ENCODE data around the gene SNAI3.
A peak's percentile ranks its signal among the peaks of the same experiment; 100 is the strongest.

SNAI3 gene

DNA sequence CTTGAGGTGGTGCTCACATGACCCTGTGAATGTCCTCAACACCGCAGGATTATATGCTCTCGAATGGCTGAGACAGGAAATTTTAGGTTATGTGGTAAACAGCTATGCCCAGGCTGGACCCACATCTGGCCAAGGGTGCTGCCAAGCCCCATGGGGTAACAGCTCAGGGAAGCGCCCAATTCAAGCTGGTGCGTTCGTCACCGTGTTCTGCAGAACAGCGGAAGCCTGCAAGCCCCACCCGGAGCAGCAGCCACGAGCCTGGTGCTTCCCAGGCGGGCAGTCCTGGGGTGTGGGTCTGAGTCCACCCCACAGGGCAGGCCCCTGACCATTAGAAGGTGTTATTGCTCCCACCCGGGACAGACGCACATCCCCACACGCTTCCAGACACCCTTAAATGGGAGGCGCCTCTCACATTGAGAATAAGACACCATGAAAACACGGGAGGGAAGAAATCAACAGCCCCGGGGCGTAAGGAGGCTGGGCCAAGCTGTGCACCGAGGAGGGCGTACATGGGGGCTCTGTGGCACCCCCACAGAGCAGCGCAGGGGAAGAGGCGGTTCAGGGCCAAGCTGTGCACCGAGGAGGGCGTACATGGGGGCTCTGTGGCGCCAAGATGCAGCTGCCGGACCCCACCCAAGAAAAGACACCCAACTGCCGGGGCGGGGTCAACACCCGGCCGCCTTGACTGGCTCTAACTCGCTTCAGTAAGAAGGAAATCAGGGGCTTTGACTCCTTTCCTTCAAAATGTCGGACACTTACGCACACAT lies 32.5 kb downstream of the SNAI3 start:
- intact Hi-C loops (cut with DNase I) = no loop called here
- DNase-seq = no peak

DNA sequence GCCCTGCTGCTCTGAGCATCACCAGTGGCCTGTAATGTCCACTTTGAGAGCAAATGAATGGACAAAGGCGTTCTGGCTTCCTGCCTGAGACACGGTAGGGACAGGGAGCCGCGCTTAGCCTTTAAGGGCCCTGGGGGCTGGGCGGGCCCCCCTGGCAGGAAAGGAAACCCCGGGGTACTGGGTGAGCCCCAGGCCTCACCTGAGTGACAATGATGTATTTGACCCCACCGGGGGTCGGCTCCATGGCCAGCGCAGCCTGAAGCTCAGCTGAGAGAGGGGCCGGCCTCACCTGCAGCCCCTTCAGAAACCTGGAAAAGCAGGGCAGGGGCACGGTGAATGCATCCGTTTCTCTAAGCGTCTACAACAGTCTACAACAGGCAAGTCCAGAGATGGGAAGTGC lies 33.2 kb downstream of the SNAI3 start:
- intact Hi-C loops (cut with DNase I) = no loop called here
- DNase-seq = no peak

DNA sequence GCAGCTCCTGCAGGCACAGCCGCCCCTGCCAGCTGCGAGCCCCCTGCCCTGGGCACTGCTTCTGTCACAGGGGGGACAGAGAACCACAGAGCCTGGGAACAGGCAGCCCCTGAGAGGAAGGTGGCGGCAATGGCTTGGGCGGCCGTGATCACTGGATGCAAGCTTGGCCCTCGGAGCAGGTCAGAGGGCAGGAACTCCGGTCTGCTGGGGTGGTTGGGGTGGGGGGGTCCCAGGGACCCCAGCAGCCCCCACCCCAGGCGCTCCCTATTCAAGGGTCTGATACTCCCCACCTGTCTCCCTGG lies 33.6 kb downstream of the SNAI3 start:
- no peak for DNase-seq
- intact Hi-C loops (cut with DNase I) = no loop called here

DNA sequence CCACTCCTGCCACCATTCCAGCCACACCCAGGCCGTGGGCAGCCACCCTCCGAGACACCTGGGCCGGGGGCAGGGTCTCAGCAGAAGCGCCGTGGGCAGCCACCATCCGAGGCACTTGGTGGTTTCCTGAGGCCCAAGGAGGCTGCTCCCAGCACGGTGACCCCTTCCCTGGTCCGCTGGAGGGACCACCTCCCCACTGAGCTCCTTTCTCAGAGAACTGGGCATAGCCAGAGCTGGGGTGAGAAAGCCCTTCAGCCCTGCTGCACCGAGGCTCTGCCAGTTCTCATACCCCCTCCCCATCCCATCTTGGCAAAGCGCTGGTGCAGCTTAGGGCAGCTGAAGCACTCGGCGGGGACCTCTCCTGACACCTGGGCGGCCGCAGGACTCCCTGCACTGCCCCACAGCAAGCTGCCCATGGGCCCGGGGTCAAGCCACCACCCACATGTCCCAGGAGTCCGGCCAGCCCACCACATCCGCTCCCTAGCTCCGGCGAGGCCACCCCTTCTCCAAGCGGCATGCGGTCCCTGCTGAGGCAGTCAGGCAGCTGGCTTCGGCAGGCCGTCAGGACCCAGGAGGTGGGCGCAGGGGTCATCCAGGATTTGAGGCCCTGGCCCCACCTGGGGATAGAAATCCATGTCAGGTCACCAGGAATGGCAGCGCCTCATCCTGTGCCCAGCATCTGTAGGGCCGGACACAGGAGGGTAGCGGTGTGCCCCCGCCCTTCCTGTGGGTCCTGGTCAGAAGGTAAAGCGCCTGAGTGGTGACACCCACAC lies 34.1 kb downstream of the SNAI3 start:
- intact Hi-C loops (cut with DNase I) = no loop called here
- DNase-seq = no peak

DNA sequence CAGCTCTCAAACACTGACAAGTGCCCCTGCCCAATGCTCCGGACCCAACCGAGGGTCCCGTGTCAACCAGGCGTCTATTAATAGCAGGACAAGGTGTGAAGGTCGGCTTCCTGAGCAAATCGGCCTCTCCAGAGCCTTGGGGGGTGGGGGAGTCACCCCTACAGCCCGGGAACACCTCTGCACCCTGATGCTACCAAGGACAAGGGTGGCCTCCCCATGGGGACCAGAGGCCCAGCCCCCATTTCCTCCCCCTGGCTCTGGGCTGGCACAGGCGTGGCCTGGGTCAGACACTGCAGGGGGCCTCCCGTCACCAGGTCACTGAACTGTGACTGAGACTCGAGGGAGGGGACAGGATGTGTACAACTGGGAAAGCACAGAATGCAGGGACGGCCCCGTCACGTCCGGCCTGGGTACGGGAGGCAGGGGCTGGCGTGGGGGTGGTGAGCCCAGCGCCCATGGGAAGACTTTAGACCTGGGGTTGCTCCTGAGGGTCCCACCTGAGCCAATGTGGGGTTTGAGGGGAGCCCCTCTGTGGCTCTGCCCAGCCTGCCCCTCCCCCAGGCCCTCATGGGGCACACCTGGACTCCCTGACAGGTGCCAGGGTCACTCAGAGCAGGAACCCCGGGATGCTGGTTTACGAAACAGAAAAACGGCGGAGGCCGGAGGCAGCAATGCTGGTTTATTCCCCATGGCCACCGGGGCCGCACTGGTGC lies 34.9 kb downstream of the SNAI3 start:
- DNase-seq = no peak
- intact Hi-C loops (cut with DNase I) = no loop called here

DNA sequence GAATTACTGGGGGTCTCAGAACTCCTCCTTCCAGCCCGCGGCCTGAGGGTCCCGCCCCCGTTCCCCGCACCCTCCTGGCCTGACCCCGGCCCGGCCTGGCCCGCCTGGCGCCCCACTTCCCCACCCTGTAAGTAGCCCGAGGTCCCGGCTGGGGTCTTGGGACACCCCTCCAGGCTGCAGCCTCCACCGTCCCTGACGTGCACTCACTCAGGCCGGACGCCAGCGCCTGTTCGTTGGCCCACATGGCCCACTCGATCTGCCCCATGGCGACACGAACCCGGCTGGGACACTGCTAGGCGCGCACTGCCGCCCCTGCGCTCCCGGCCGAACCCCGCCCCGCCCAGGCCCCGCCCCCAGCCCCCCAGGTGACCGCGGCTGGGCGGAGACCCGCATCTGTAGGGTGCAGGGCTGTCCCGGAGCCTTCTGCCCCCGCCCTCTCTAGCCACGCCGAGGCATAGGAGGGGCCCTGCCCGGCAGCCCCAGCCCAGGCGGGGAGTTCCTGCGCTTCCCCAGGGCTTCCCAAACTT lies 35.5 kb downstream of the SNAI3 start, which contains the start of gene CYBA:
Gene CYBA, minus strand, starts transcription at position 305 of the 527 bp plus-strand sequence. Its CDS starts 40 bp downstream, at position 265.
- intact Hi-C loops (cut with DNase I) = no loop called here
- peak in 3 of 10 donors; percentile 26 to 91 (median 43) for DNase-seq

DNA sequence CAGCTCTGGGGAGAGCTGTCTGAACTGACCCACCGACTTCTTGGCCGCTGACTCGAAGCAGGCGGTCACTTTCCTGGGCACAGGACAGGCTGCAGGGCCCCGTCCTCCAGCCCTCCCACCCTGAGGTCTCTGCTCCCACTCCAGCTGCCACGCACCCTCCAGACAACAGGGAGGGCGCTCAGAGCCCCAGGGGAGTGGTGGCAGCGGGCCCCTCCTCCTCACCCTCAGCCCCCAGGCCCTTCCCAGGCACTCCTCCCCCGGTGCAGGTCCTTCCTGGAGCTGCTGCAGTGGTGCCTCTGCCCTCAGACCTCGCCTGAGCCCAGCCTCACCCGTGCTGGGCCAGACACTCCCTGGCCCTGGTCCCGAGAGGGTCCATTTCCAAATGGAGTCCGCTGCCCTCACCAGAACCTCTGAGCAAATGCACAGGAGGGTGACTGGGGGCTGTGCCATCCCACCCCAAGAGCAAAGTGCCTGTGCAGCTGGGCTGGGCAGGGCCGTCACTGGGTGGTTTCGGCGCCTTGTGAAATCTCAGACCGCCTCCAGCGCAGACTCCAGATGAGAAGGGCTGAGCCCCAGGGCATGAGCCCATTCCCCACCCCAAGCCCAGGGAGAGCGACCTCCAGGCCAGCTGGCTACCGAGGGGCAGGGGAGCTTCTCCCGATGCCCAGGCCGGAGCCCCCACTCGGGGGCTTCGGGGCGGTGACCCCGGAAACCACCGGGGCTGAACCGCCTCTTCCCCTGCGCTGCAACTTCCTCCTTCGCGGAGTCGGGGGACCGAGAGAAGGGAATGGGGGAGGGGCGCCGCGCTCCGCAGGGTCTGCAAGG lies 36.2 kb downstream of the SNAI3 start:
- intact Hi-C loops (cut with DNase I) = no loop called here
- no peak for DNase-seq

DNA sequence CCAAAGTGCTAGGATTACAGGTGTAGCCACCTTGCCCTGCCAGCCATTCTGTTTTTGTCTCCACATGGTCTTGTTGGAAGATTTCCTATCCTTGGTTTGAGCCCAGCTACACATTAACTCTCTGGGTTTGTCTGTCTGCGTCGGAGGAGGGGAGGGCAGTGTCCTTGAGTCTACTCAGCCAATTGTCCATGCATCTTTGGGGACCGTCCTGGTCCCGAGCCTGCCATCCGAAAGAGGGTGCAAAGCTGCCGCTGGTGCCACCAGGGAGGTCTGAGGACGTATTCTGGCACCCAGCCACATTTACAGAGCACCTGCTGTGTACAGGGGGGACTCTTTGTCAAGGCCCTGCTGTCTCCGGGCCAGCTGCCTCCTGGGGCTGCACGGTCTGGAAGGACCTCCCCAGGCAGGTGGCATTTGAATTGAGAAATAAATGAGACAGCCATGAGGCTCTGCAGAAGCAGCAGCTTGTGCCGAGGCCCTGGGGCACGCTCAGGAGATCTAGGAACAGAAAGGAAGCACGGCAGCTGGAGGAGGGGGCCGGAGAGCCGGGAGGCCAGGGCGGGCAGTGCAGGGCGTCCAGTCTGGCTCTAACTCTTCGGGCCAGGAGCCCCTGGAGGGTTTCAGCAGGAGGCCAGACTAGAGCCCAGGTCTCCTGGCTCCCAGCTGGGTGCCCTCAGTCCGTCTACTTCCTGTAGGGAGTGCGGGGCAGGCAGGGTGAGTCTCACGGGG lies 36.9 kb downstream of the SNAI3 start:
- intact Hi-C loops (cut with DNase I) = no loop called here
- no peak for DNase-seq

DNA sequence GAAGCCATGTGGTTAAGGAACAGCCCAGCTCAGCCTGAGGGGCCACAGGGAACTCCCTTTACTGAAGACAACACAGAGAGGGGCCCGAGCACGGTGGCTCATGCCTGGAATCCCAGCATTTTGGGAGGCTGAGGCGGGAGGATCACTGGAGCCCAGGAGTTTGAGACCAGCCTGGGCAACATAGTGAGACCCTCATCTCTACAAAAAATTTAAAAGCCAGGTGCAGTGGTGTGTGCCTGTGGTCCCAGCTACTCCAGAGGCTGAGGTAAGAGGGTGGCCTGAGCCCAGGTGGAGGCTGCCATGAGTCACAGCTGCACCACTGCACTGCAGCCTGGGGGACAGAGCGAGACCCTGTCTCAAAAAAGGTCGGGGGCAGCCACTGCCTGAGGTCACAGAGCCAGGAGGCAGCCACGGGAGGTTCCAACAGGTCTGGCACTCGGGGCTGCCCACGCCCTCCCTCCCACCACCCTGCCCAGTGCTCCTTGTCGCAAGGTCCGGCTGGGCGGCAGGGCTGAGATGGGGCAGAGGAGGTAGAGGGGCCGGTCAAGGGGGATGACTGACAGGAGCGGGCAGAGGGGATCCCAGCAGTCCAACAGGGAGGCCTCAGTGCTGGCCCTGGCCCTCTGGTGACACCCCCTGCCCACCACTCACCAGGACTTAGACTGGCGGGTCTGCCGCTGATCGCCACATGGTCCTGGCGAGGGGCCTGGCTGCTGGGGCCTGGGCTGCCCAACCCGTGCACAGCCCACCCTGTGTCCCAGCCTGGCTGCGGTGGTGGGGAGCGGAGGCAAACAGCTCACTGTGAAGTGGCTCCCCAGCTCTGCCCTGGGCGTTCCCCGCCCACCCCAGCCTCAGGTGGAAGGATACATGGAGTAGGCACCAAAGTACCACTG lies 38.9 kb downstream of the SNAI3 start:
- no peak for DNase-seq
- intact Hi-C loops (cut with DNase I) = no loop called here

DNA sequence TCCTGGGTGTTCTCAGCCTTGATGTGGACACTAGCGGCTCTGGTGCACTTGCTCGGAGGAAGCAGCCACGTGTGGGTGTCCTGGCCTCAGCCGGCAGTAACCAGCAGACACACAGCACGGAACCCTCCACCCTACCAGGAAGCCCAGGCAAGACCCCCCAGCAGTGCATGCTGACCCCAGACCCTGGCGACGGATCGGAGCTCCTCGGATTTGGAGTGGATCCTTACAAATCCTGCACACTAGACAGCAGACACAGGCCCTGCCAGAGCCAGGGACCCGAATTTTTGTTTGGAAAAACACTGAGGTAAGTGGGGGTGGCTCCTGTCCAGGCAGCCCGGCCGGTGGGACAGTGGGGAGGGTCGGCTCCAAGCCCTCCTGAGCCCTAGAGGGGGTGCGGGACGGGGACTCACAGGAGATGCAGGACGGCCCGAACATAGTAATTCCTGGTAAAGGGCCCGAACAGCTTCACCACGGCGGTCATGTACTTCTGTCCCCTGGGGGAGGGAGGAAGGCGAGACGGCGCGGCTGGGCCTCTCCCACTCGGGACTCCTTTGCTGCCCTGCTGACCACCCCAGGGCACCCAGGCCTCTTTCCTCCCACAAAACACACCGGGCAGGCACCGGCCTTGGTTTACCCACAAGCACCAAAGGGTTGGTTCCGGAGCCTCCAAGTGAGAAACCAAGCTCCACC lies 39.8 kb downstream of the SNAI3 start:
- intact Hi-C loops (cut with DNase I) = no loop called here
- DNase-seq = no peak

DNA sequence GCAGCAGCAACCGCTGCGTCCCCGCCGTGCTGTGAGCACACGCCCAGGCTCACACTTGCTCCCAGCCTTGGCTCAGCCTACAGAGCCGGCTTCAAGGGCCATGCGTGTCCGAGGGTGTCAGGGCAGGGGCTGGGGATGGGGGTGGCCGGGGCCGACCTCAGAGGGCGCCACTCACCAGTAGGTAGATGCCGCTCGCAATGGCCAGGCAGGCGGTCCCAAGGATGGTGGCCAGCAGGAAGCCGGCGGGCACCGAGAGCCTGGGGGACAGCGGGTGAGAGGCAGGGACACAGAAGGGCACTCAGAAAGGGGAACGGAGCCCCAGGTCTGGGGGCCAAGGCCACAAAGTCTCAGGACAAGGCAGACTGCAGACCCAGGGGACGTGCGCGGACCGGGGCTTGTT lies 40.4 kb downstream of the SNAI3 start:
- intact Hi-C loops (cut with DNase I) = no loop called here
- no peak for DNase-seq

DNA sequence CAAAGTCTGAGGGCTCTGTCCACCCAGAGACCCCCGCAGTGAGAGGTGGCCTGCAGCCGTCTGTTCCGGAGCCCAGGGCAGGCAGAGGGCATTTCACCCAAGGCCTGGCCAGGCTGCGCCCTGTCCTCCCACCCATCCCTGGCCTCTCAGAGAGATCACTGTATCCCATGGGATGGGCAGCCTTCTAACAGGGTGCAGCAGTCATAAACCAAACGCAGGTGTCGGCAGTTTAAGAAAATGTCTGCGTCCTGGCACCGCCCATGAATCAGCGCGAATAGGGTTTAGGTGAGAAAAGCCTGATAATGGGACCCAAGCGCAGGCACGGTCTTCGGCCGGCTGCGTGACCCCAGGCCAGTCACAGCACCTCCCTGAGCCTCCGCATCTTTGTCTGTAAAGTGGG lies 40.9 kb downstream of the SNAI3 start:
- no peak for DNase-seq
- intact Hi-C loops (cut with DNase I) = no loop called here

DNA sequence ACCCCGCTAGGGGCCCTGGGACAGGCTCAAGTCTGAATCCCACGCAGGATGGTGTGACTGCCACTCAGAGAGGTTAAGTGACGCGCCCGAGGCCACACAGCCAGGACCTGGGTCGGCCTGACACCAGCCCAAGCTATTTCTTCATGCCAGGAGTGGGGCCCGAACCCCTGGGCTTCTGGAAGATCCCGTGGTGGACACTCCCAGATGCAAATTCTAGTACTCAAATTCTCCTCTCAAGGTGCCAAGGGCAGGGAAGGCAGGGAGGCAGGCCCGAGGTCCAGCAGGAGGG lies 42.7 kb downstream of the SNAI3 start:
- intact Hi-C loops (cut with DNase I) = no loop called here
- no peak for DNase-seq

DNA sequence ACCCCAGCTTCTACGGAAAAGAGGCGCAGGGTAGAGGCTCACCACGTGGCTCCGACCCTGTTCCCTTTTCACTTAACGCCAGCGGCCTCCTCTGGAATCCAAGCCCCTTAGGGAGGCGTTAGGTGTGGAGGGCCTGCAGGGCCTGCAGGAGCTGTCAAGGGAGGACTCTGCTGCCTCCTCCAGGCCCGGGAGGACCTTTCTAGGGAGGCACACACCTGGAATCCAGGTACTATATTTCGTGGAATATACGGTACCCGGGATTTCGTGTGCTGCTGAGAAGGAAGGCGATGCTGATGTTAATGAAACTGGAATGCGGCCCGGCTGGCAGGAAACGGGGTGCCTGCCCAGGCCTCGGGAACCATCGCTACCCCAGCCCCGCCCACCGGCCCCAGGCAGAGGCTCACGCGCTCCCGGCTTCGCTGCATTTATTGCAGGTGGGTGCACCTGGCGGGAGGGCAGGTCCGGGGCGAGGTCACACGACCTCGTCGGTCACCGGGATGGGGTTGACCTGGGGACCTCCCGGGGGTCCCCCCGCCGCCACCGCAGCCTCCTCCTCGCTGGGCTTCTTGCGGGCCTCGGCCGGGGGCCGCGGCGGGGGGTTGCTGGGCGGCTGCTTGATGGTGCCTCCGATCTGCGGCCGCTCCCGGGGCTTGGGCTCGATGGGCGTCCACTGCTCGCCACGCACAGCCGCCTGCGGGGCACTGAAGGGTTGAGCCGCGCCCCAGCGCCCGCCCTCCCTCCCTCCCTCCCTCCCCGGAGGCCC lies 43.2 kb downstream of the SNAI3 start:
- DNase-seq = no peak
- intact Hi-C loops (cut with DNase I) = no loop called here

DNA sequence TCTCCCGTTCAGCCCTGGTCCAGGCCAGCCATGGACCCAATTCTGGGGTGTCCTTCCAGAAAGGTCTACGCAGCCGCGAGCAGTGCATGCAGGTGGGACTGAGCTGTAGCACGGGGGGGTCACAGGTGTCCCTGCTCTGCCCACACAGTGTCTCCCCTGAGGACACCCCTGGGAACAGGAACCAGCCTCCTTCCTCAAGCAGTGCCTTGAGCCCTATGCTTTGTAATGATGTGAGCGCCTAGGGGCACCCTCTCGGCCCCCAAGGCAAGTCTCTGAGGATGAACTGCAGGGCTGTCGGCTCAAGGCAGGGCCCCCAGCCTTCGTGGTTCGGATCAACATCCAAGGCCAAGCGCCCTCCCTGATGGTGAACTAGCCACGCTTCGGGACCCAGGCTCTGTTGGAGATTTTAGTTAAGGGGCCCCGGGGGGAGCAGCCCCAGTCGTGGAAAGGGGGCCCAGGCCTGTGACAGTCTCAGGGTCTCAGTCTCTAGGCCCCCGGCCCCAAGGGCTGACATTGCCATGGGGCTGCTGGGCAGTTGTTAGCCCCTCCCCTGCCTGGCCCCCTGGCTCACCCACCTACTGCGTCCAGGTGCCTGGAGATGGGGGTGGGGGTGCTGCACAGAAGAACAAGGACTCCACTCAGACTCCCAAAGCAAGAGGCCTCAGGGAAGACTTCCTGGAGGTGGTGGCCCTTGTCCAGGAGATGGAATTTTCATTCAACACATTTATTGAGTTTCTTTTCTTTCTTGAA lies 45.6 kb downstream of the SNAI3 start:
- intact Hi-C loops (cut with DNase I) = no loop called here
- no peak for DNase-seq

DNA sequence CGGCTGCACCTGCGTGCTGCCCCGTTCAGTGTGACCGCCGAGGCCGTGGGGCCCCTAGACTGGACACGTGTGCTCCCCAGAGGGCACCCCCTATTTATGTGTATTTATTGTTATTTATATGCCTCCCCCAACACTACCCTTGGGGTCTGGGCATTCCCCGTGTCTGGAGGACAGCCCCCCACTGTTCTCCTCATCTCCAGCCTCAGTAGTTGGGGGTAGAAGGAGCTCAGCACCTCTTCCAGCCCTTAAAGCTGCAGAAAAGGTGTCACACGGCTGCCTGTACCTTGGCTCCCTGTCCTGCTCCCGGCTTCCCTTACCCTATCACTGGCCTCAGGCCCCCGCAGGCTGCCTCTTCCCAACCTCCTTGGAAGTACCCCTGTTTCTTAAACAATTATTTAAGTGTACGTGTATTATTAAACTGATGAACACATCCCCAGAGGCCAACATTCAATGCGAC lies 46.2 kb downstream of the SNAI3 start:
- intact Hi-C loops (cut with DNase I) = no loop called here
- DNase-seq = no peak
